ENCODE measurements around the gene MIER2. TPM values are rescaled to one million over a fixed set of nuclear protein-coding genes. Genes with fewer than 3 reads are reported as not detected.

MIER2 gene
- total RNA-seq, 2 donors from 2014 or later = 17.3 to 19.1 TPM

- H3K4me1 ChIP-seq = no peaks in the 10 kb centered on the region
- H3K9me3 ChIP-seq = no peaks in the 10 kb centered on the region
- no peak overlapping the region for H3K27ac ChIP-seq
- H3K27me3 ChIP-seq = no peaks in the 10 kb centered on the region
- no peak overlapping the region for H3K4me3 ChIP-seq
- intact Hi-C loops (cut with DNase I) = no loop called here
- TF ChIP-seq CTCF (IDR thresholded peaks at IDR 0.05) = no peak
- H3K36me3 ChIP-seq = no peaks in the 10 kb centered on the region
- no peak for DNase-seq
- H3K9ac ChIP-seq (ENCODE audit: low read depth in 2 of 2, low read length in 2 of 2) = no peak overlapping the region
These were observed 61.2 kb downstream of the MIER2 start for GRCh38 chr19:283395-283794.

- Histone ChIP-seq H3K27ac (no peak overlapping the region), H3K27me3 (no peaks in the 10 kb centered on the region), H3K4me1 (no peaks in the 10 kb centered on the region), H3K9ac (ENCODE audit: low read depth in 2 of 2, low read length in 2 of 2) (no peak overlapping the region), H3K9me3 (no peaks in the 10 kb centered on the region), H3K36me3 (no peaks in the 10 kb centered on the region), H3K4me3 (no peak overlapping the region)
- intact Hi-C loops (cut with DNase I) = no loop called here
- TF ChIP-seq CTCF (IDR thresholded peaks at IDR 0.05) = no peak
- no peak for DNase-seq
These were observed 62.1 kb downstream of the MIER2 start for GRCh38 chr19:282501-282900.

DNA sequence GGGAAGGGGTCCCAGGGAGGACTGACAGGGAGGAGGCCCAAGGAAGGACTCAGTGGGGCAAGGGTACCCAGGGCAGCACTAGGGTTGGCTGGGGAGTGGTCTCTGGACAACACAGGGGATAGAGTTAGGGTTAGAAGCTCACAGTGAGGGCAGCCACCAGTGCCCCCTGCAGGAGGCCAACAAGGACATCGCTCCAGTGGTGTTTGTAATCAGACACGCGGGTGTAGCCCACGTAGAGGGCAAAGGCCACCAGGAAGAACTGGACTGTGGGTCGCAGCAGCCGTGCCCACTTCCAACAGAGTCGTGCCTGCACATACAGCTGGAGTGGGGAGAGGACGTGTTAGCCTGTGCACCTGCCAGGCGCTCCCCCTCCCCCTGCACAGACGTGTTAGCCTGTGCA is 62.6 kb downstream of the MIER2 start:
- no peaks in the 10 kb centered on the region for H3K4me1 ChIP-seq
- no peak overlapping the region for H3K4me3 ChIP-seq
- H3K36me3 ChIP-seq = no peaks in the 10 kb centered on the region
- TF ChIP-seq CTCF (IDR thresholded peaks at IDR 0.05) = no peak
- no peak overlapping the region for H3K27ac ChIP-seq
- intact Hi-C loops (cut with DNase I) = no loop called here
- H3K9ac ChIP-seq (ENCODE audit: low read depth in 2 of 2, low read length in 2 of 2) = no peak overlapping the region
- DNase-seq = no peak
- no peaks in the 10 kb centered on the region for H3K9me3 ChIP-seq
- H3K27me3 ChIP-seq = no peaks in the 10 kb centered on the region

GRCh38 chr19:281156-281853 is 63.3 kb downstream of the MIER2 start:
- Histone ChIP-seq H3K4me3 (no peak overlapping the region), H3K9ac (ENCODE audit: low read depth in 2 of 2, low read length in 2 of 2) (no peak overlapping the region), H3K27ac (no peak overlapping the region), H3K36me3 (no peaks in the 10 kb centered on the region), H3K27me3 (no peaks in the 10 kb centered on the region), H3K9me3 (no peaks in the 10 kb centered on the region), H3K4me1 (no peaks in the 10 kb centered on the region)
- no peak for TF ChIP-seq CTCF (IDR thresholded peaks at IDR 0.05)
- intact Hi-C loops (cut with DNase I) = no loop called here
- no peak for DNase-seq

- intact Hi-C loops (cut with DNase I) = no loop called here
- Histone ChIP-seq H3K9me3 (no peaks in the 10 kb centered on the region), H3K4me1 (no peaks in the 10 kb centered on the region), H3K36me3 (no peaks in the 10 kb centered on the region), H3K9ac (ENCODE audit: low read depth in 2 of 2, low read length in 2 of 2) (no peak overlapping the region), H3K27ac (no peak overlapping the region), H3K4me3 (no peak overlapping the region), H3K27me3 (no peaks in the 10 kb centered on the region)
- DNase-seq = no peak
- no peak for TF ChIP-seq CTCF (IDR thresholded peaks at IDR 0.05)
These were observed 64.0 kb downstream of the MIER2 start for GRCh38 chr19:280541-281009.
